GM12801 (cell line): Measurements from ENCODE around the gene RESP18.

Source experiments
- CTCF ChIP-seq: IDR thresholded peaks from one replicate; pipeline ENCODE4 v1.5.1; 2011; ENCODE audit warnings: control low read depth; ENCODE audit not compliant: insufficient read length; ENCODE audit errors: extremely low read depth

Gene RESP18

DNA sequence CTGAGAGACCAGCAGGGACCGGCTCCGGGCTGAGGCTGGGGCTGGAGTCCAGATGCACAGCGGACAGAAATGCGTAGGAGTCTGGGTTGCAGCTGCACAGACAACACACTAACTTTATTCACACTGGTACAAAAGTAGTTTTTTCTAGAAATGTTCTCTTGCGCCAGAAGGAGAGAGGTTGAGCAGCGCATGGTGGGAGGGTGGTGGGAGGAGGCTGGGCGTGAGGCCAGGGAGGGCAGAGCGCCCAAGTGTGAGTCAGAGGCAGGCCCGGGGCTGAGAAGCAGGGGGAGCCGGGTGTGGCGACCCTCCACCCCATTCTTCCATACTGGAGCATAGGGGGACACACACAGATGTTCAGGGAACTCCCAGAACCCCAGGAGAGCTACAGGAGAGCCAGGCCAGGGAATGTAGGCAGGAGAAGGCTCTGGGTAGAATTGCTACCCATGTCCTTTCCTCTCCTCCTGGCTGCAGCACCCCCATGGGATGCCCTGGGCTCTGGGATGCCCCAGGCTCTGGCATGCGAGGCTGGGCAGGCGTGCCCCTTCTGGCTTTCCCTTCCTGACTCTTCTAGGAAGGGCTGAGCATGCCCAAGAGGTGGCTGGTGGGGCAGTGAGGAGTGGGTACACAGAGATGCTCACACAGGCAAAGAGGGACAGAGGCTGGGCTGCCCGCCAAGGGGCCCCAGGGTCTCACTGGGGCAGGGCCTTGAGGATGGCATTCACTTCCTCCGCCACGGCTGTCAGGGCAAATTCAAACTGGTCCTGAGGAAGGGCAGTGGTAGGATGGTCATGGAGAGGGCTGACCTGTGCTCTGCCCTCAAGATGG lies 42.8 kb downstream of the RESP18 start:
- no peak for TF ChIP-seq CTCF

DNA sequence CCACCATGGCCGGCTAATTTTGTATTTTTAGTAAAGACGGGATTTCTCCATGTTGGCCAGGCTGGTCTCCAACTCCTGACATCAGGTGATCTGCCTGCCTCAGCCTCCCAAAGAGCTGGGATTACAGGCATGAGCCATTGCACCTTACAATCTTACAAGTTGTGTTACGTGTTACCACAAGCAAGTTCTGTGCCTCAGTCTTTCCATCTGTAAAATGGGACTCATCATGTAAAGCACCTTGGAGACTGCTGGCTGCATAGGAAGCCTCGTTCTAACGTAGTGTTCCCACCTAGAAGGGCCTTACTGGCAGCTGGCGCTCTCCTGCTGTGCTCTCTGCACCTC lies 43.4 kb downstream of the RESP18 start:
- no peak for TF ChIP-seq CTCF

GRCh38 chr2:219287580-219288265 lies 44.8 kb downstream of the RESP18 start:
- TF ChIP-seq CTCF: no peak

DNA sequence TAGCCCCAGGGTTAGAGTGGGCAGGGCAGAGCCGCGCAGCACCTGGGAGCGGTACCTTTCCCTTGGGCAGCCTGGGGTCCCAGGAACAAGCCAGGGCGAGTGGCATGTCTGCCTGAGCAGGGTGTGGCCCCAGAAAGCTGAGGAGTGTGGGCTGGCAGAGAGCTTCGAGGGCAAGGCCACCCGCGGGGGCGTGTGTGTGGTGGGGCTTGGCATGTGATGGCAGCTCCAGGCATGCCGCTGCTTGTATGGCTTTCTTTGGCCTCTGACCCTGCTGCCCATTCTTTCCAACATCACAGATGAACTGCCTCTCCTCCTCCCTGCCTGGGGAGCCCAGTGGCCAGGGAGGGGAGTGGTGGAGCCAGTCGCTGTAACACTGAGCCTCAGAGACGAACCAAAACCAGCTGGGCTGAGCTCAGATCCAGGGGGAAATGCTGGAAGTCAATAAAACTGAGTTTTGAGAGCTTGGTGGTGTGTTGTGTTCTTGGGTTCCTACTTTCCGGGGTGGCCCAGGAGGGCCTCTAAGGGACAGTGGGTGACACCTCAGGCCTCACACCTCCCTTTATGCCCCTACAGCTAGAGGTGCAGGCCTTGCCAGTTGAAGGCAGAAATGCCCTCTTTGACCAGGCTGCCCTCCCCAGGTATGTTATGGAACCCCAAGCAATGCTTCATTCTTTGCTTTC lies 46.0 kb downstream of the RESP18 start:
- TF ChIP-seq CTCF: no peak

- no peak for TF ChIP-seq CTCF
Measured at GRCh38 chr2:219285894-219286425, 46.6 kb downstream of the RESP18 start.

DNA sequence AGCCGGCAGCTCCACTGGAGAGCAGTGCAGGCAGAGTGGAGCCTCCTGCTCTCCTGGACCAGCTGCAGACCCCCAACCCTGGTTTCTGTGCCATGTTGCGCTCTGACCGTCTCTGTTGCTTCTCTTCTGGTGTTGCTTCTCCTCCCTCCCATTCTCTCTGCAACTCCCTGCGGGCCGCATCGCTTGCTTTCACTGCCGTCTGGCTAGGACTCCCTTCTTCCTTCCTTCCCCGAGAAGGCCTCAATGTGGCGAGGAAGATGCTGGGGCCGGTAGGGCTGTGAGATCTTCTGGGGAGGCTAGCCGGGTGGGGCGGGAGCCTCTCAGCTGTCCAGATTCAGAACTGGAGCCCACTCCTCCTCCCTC lies 47.2 kb downstream of the RESP18 start:
- TF ChIP-seq CTCF: no peak

DNA sequence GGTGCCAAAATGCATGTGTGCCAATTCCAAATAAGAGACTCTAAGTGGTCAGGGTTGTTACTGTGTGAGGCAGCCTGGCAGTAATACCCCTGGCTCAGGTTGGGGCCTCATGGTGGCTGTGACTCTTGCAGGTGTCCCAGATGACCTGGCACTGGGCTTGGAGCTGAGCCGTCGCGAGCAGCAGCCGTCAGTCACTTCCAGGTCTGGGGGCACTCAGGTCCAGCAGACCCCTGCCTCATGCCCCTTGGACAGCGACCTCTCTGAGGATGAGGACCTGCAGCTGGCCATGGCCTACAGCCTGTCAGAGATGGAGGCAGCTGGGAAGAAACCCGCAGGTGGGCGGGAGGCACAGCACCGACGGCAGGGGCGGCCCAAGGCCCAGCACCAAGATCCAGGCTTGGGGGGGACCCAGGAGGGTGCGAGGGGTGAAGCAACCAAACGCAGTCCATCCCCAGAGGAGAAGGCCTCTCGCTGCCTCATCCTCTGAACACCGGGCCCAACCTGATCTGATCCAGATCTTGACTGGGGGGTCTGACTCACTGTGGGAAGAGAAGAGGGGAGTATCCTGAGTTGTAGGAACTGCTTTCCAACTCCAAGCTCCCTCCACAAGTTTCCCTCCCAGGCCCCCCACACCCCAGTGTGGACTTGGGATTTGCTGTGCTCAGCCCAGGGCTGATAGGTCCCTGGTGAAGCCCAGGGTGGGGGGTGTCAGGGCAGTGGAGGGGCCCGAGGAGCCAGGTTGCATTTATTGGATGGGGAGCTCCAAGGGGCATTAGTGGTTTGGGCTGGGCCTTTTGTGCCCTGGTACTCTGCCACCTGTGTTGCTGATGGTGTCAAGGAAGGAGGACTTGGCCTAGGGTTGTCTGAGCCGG lies 47.8 kb downstream of the RESP18 start:
- TF ChIP-seq CTCF: no peak
